Liver (tissue), 9 donors: ENCODE data around the gene DNAJC5G. TPM values are rescaled to one million over a fixed set of nuclear protein-coding genes. Genes with fewer than 3 reads are reported as not detected.

Experiments
- DNase-seq: peaks from one replicate; pipeline ENCODE4 v3.0.0-alpha.2; 2017; ENCODE audit warnings: low spot score
- H3K27ac ChIP-seq, 2 donors: one replicate each; pipeline ENCODE4 v1.7.0; 2013; ENCODE audit warnings: inconsistent platforms in 2 of 2, low read length in 2 of 2, control low read depth in 1 of 2, low read depth in 1 of 2, mild to moderate bottlenecking in 1 of 2
- H3K27me3 ChIP-seq, 4 donors: one replicate each; pipeline versions ENCODE4 v1.6.1 to v1.7.0; 2013; ENCODE audit warnings: low read length in 3 of 4, inconsistent platforms in 1 of 4, mild to moderate bottlenecking in 1 of 4, moderate library complexity in 1 of 4; ENCODE audit not compliant: control insufficient read depth in 4 of 4, insufficient read depth in 4 of 4
- H3K36me3 ChIP-seq, 4 donors: one replicate each; pipeline versions ENCODE4 v1.6.1 to v1.7.0; 2013; ENCODE audit warnings: low read length in 3 of 4, mild to moderate bottlenecking in 3 of 4, low read depth in 1 of 4, moderate library complexity in 1 of 4; ENCODE audit not compliant: control insufficient read depth in 4 of 4, insufficient read depth in 3 of 4
- H3K4me1 ChIP-seq, 4 donors: one replicate each; pipeline versions ENCODE4 v1.6.1 to v1.7.0; 2013; ENCODE audit warnings: low read length in 3 of 4, mild to moderate bottlenecking in 3 of 4, moderate library complexity in 1 of 4; ENCODE audit not compliant: control insufficient read depth in 4 of 4, insufficient read depth in 4 of 4
- H3K4me3 ChIP-seq, 3 donors: one replicate each; pipeline versions ENCODE4 v1.6.1 to v1.7.0; 2013; ENCODE audit warnings: low read length in 3 of 3, control low read depth in 1 of 3, low read depth in 1 of 3, mild to moderate bottlenecking in 1 of 3
- H3K9ac ChIP-seq, 2 donors: one replicate each; pipeline ENCODE4 v1.7.0; 2013; ENCODE audit warnings: low read length in 2 of 2, mild to moderate bottlenecking in 2 of 2, moderate library complexity in 2 of 2, control low read depth in 1 of 2, low read depth in 1 of 2
- H3K9me3 ChIP-seq, 4 donors: one replicate each; pipeline versions ENCODE4 v1.6.1 to v1.7.0; 2013; ENCODE audit warnings: low read length in 3 of 4; ENCODE audit not compliant: control insufficient read depth in 4 of 4
- EGR1 ChIP-seq, 2 donors: IDR thresholded peaks; 2 replicates each; pipeline ENCODE4 v1.6.1; 2016 to 2018; ENCODE audit warnings: antibody characterized with exemption in 2 of 2, low read depth in 2 of 2
- FOXA1 ChIP-seq: IDR thresholded peaks from 2 replicates; pipeline ENCODE4 v1.6.1; 2016; ENCODE audit warnings: antibody characterized with exemption
- FOXA2 ChIP-seq: IDR thresholded peaks from 2 replicates; pipeline ENCODE4 v1.6.1; 2016; ENCODE audit warnings: antibody characterized with exemption
- GABPA ChIP-seq, 2 donors: IDR thresholded peaks in 1 of 2; conservative IDR thresholded peaks in 1 of 2; 2 replicates each; pipeline ENCODE4 v1.6.1; 2016; ENCODE audit warnings: antibody characterized with exemption in 2 of 2, mild to moderate bottlenecking in 1 of 2, moderate library complexity in 1 of 2
- HNF4A ChIP-seq, 2 donors: conservative IDR thresholded peaks; 2 replicates each; pipeline ENCODE4 v1.6.1; 2016; ENCODE audit warnings: antibody characterized with exemption in 2 of 2, mild to moderate bottlenecking in 2 of 2
- HNF4G ChIP-seq: IDR thresholded peaks from 2 replicates; pipeline ENCODE4 v1.6.1; 2016; ENCODE audit warnings: antibody characterized with exemption
- JUND ChIP-seq, 2 donors: IDR thresholded peaks; 2 replicates each; pipeline ENCODE4 v1.6.1; 2016; ENCODE audit warnings: antibody characterized with exemption in 2 of 2
- MAX ChIP-seq: IDR thresholded peaks from 2 replicates; pipeline ENCODE4 v1.6.1; 2016; ENCODE audit warnings: antibody characterized with exemption
- RAD21 ChIP-seq, 2 donors: IDR thresholded peaks; 2 replicates each; pipeline ENCODE4 v1.6.1; 2016; ENCODE audit warnings: antibody characterized with exemption in 2 of 2, mild to moderate bottlenecking in 2 of 2
- REST ChIP-seq: IDR thresholded peaks from 2 replicates; pipeline ENCODE4 v1.6.1; 2016; ENCODE audit warnings: antibody characterized with exemption, mild to moderate bottlenecking
- RXRA ChIP-seq, 2 donors: IDR thresholded peaks; 2 replicates each; pipeline ENCODE4 v1.6.1; 2017 to 2018; ENCODE audit warnings: antibody characterized with exemption in 2 of 2, mild to moderate bottlenecking in 1 of 2
- SP1 ChIP-seq: IDR thresholded peaks from 2 replicates; pipeline ENCODE4 v1.6.1; 2018; ENCODE audit warnings: antibody characterized with exemption, mild to moderate bottlenecking
- TAF1 ChIP-seq: conservative IDR thresholded peaks from 2 replicates; pipeline ENCODE4 v1.6.1; 2016; ENCODE audit warnings: antibody characterized with exemption, mild to moderate bottlenecking
- YY1 ChIP-seq: IDR thresholded peaks from 2 replicates; pipeline ENCODE4 v1.6.1; 2016; ENCODE audit warnings: antibody characterized with exemption, mild to moderate bottlenecking
- WGBS: extraction: QIAGEN DNeasy Blood & Tissue Kit; methylation state at CpG from one replicate; pipeline ENCODE4 v1.1.7; 2013; 5-methylcytosine and 5-hydroxymethylcytosine counted together
- polyA plus RNA-seq, 2 donors: library from polyadenylated mRNA; stranded (reverse) in 1 of 2; unstranded in 1 of 2; fragments of 200-250 nt in 1 of 2; fragments of >200 nt in 1 of 2; fragmentation: Nextera tagmentation in 1 of 2; extraction: Ambion mirVana in 1 of 2; gene quantifications; one replicate each; pipeline versions ENCODE4 v1.2.1 to v1.2.3, GENCODE V29; 2013 to 2015
- total RNA-seq, 2 donors: library from RNA; depleted of rRNA; stranded (reverse); fragments of >200 nt; gene quantifications; one replicate each; pipeline ENCODE4 v1.2.3, GENCODE V29; 2014
- TF ChIP-seq, protein P1 (sequence below): IDR thresholded peaks from 2 replicates; pipeline ENCODE4 v1.6.1; 2016; ENCODE audit warnings: antibody characterized with exemption
- TF ChIP-seq, protein P2 (sequence below): fragments of 150-350 bp; IDR thresholded peaks from 2 replicates; pipeline ENCODE4 v1.5.1; 2017; ENCODE audit warnings: improper control_type of control experiment, low read depth, low read length; ENCODE audit not compliant: missing input control
- donor health status: healthy.
- donor health status: healthy.
- donor health status: healthy.
- donor health status: healthy.
- donor health status: healthy.

DNAJC5G gene
- total and polyA plus RNA-seq, 4 donors, result not detected

DNA sequence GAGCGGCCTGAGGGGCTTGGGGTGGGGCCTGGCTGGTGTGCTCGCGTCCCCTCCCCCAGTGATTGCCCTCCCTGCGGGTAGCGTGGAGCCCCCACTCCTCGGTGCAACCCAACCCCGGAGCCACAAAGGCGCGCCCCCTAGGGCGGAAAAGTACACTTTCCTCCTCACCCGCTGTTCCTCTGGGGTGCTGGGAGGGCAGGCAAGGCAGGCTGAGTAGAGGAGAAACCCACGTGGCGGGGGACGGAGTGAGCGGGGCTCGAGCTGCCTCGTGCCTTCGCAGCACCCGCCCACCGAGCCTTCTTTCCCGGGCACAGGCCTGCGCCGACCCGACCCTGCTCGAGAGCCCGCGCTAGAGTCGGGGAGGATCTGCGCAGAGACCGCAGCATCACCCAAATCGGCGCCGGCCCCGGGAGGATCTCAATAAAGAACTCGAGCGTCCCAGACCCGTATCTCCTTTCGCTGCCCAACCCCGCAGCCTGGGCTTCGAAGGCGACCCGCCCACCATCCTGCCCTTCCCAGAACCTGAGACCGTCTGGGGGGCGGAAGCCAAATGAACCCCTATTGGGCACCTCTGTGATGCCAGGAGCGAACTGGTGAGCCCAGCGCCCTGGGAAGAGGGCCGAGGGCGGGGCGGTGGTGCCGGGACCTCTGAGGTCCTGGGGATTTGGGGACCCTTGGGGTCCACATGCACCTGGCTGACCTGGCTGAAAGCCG is 31.5 kb downstream of the DNAJC5G start:
- H3K27me3 ChIP-seq, result peaks cover 0 to 5% (median 1%) of the 10 kb centered on the region in 4 donors
- no peak overlapping the region for H3K9ac ChIP-seq
- TF ChIP-seq SP1 (no peak), HNF4A (conservative IDR thresholded peaks at IDR 0.05) (no peak), REST (no peak), HNF4G (no peak), GABPA (IDR thresholded peaks at IDR 0.05 in 1 of 2, conservative IDR thresholded peaks at IDR 0.05 in 1 of 2) (no peak), JUND (IDR thresholded peaks at IDR 0.05) (no peak)
- TF ChIP-seq, protein P1, sequence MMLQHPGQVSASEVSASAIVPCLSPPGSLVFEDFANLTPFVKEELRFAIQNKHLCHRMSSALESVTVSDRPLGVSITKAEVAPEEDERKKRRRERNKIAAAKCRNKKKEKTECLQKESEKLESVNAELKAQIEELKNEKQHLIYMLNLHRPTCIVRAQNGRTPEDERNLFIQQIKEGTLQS, result no peak
- TF ChIP-seq, protein P2, sequence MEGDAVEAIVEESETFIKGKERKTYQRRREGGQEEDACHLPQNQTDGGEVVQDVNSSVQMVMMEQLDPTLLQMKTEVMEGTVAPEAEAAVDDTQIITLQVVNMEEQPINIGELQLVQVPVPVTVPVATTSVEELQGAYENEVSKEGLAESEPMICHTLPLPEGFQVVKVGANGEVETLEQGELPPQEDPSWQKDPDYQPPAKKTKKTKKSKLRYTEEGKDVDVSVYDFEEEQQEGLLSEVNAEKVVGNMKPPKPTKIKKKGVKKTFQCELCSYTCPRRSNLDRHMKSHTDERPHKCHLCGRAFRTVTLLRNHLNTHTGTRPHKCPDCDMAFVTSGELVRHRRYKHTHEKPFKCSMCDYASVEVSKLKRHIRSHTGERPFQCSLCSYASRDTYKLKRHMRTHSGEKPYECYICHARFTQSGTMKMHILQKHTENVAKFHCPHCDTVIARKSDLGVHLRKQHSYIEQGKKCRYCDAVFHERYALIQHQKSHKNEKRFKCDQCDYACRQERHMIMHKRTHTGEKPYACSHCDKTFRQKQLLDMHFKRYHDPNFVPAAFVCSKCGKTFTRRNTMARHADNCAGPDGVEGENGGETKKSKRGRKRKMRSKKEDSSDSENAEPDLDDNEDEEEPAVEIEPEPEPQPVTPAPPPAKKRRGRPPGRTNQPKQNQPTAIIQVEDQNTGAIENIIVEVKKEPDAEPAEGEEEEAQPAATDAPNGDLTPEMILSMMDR, result no peak
- WGBS, result 12% methylated on average over 51 of the region's 51 CpGs
- no peaks in the 10 kb centered on the region for H3K9me3 ChIP-seq
- H3K36me3 ChIP-seq, result peaks cover 0 to 11% (median under 1%) of the 10 kb centered on the region in 4 donors
- no peak for DNase-seq
- H3K27ac ChIP-seq, result no peak overlapping the region
- peaks cover 3 to 30% (median 11%) of the 10 kb centered on the region in 4 donors for H3K4me1 ChIP-seq
- no peak overlapping the region for H3K4me3 ChIP-seq

DNA sequence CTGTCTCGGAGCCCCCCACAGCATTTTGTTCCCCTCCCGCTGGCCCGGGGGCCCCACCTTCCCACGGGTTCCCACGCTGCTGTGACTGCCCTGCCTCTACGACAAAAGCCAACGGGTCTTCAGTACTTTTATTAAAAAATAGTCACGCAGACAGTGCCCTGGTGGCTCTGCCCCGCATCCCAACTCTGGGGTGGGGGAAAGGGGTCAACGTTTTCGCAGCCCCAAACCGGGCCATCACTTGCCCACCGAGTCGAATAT is 32.0 kb downstream of the DNAJC5G start:
- 16% methylated on average over 14 of the region's 14 CpGs for WGBS
- Histone ChIP-seq H3K4me1 (peaks cover 3 to 30% (median 11%) of the 10 kb centered on the region in 4 donors), H3K27me3 (peaks cover 0 to 5% (median 1%) of the 10 kb centered on the region in 4 donors), H3K4me3 (no peak overlapping the region), H3K9ac (no peak overlapping the region), H3K9me3 (no peaks in the 10 kb centered on the region), H3K36me3 (peaks cover 0 to 12% (median under 1%) of the 10 kb centered on the region in 4 donors), H3K27ac (no peak overlapping the region)
- TF ChIP-seq TAF1 (no peak), FOXA2 (no peak), SP1 (no peak), REST (no peak), EGR1 (IDR thresholded peaks at IDR 0.05; ENCODE audit: low read depth in 2 of 2) (no peak), RAD21 (IDR thresholded peaks at IDR 0.05) (no peak), JUND (IDR thresholded peaks at IDR 0.05) (no peak), RXRA (IDR thresholded peaks at IDR 0.05) (no peak), MAX (no peak), HNF4G (no peak), GABPA (IDR thresholded peaks at IDR 0.05 in 1 of 2, conservative IDR thresholded peaks at IDR 0.05 in 1 of 2) (no peak), HNF4A (conservative IDR thresholded peaks at IDR 0.05) (no peak), FOXA1 (no peak), YY1 (no peak)
- TF ChIP-seq, protein P1, result no peak
- no peak for DNase-seq
